ENCODE results near the gene TPM1.

DNA sequence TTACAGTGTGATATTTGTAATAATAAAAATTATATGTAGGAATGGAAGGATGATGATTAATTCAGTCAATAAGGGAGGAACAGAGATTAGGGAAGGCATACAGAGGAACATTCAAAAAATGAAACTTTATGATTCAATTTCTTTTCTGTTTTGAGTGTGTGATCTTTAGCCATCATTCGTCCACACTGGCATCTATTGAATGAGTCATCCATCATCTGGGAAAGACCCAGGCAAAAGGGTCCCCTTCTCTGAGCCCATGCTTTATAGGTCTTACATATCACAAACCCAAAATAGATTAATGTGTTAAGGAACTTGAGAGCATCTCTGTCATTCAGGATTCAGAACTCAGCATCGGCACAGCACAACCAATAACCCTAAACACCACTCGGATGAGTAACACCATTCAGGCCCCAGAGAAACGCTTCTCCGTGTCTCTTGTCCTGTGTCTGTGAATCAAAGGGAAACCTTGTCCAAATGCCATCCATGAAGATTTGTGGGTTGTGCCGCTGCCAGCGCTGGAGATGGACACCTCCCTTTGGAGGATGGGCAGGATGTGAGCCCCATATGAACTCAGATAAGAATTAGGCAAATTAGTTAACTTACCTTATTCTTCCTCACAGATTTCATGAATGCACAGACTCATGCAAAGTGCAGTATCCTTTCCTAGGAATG lies 21.7 kb upstream of the TPM1 start:
- TF ChIP-seq, protein P1, sequence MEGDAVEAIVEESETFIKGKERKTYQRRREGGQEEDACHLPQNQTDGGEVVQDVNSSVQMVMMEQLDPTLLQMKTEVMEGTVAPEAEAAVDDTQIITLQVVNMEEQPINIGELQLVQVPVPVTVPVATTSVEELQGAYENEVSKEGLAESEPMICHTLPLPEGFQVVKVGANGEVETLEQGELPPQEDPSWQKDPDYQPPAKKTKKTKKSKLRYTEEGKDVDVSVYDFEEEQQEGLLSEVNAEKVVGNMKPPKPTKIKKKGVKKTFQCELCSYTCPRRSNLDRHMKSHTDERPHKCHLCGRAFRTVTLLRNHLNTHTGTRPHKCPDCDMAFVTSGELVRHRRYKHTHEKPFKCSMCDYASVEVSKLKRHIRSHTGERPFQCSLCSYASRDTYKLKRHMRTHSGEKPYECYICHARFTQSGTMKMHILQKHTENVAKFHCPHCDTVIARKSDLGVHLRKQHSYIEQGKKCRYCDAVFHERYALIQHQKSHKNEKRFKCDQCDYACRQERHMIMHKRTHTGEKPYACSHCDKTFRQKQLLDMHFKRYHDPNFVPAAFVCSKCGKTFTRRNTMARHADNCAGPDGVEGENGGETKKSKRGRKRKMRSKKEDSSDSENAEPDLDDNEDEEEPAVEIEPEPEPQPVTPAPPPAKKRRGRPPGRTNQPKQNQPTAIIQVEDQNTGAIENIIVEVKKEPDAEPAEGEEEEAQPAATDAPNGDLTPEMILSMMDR (IDR thresholded peaks at IDR 0.05): no peak
- no peak for TF ChIP-seq EZH2 (IDR thresholded peaks at IDR 0.05; ENCODE audit: borderline replicate concordance, insufficient read depth, low read depth, low read length, poor library complexity, severe bottlenecking)

All from B cell (primary cell).